Left kidney (tissue), 2 donors: ENCODE results near the gene WDFY4. TPM values are rescaled to one million over a fixed set of nuclear protein-coding genes. Genes with fewer than 3 reads are reported as not detected.

ENCODE experiments used
- DNase-seq: peaks from one replicate; pipeline ENCODE4 v3.0.0-alpha.2; 2013
- polyA plus RNA-seq: library from polyadenylated mRNA; unstranded; fragments of 120-200 nt; gene quantifications from one replicate; pipeline ENCODE4 v1.2.1, GENCODE V29; 2013; ENCODE audit not compliant: insufficient read length

Gene WDFY4
- polyA plus RNA-seq, 1 donor = 2.1 TPM

DNA sequence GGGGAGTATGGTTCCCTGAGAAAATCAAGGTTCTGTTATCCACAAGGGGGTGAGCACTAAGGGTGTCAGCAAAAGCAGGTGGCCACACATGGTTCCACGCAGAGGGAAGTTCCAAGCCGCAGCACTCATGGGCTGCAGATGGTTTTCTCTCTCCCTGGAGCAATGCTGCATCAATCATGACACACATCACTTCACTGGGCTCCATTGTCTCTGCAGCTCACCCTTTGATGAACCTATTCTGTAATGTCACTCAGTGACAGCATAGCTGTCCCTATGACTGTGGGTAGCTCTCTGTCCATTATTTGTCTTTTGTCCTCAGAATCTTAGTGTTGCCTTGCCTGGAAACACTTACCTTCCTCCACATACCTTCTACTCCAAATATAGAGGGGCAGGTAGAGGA, 220.2 kb downstream of the WDFY4 start:
- DNase-seq = no peak

DNA sequence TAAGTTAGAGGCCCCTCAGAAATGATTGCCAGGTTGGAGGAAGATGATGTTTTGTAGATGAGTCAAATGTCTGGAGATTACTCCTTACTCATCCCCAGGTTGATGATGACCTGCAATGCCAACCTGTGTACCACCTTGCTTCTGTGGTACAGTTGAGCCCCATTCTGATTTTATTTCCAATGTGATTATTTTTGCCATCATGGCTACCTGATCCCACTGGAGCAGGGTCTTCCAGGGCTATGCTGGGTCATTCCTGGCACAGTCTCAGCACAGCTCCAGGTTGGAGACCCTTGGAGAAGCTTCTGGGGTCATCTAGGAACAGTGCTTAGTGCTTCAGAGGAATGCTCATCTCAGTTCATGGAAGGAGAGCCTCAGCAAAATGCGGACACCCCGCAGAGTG, 220.6 kb downstream of the WDFY4 start:
- DNase-seq = no peak

DNA sequence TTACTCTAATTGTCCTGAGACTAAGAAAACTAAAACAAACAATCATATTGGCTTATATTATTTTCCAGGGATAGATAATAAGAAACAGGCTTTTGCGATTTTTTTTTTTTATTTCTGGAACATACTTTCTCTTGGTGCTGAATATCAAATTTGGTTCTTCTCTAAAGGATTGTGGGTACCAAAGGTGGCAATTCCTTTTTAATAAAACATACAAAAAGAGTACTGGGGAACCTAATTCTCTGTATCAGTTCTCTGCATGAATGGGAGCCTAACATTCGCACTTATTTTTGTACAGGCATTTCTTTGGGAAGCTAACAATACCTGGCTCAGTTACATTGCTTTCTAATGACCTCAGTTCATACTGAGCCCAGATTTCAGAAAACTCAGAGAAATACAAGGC, 222.2 kb downstream of the WDFY4 start:
- no peak for DNase-seq

DNA sequence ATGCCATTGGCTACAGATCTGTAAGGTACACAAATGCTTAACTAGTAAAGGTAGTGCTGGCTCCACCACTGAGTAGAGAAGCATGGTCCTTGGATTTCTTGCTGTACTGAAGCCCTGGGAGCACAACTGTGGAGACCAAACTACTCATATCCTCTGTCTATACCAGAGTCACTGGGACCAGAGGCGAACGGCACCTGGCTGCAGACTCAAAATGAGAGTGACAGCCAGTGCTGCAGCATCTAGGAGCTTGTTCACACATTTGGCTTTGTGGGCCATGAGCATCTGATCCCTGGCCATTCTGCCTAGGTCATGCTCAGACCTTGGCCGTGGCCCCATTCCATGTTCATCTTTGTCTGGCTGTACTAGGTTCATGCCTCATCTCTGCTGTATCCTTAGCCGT, 223.1 kb downstream of the WDFY4 start:
- DNase-seq = no peak

DNA sequence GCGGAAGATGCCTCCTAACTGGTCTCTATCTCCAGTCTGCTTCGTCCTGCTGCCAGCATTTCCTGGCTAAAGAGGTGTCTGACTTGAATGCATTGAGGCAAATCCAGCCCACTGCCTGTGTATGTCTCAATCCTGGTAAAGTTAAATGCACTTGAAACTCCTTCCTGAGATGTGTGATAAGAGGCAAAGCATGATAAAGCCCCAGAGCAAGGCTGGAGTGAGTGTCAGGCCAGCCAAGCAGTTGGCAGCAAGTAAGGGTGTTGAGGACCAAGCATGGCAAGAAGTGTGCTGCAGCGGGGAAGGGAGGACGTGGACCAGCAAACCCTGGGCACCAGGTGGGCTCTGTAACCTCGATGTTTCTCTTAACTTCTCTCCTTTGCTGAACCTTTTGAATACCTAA, 225.9 kb downstream of the WDFY4 start:
- DNase-seq = no peak

DNA sequence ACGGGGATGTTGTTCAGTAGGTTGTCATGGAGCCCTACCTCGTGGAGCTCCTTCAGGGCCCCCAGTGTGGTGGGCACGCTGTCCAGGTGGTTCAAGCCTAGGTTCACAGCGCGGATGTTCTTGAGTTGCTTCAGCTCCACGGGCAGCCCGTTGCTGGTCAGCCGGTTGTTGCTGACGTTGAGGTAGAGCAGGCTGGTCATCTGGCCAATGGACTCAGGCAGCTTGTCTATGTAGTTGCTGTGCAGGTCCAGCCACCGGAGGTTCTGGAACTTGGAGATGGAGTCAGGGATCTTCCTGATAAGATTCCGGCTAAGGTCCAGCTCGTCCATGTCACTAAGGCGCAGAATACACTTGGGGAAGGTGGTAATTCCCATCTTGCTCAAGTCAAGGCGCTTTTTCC, 229.0 kb downstream of the WDFY4 start:
- no peak for DNase-seq

DNA sequence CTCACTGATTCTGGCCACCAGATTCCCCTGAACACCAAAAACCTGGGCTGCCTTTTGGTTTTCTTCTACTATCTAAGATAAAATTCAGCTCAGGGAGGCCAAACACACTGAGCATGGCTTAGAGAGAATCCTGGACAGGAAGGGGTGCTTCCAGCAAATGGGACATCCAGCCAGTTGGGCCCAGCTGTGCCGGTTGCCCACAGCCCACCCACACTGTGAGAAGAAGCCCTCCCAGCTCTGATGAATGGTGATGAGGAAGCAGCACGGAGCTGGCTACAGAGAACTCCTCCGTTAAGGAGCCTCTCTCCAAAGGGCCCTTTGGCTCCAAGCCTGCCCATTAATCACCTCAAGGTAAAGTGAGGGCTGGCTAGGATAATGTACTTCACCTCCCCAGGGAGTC, 239.1 kb downstream of the WDFY4 start:
- no peak for DNase-seq

DNA sequence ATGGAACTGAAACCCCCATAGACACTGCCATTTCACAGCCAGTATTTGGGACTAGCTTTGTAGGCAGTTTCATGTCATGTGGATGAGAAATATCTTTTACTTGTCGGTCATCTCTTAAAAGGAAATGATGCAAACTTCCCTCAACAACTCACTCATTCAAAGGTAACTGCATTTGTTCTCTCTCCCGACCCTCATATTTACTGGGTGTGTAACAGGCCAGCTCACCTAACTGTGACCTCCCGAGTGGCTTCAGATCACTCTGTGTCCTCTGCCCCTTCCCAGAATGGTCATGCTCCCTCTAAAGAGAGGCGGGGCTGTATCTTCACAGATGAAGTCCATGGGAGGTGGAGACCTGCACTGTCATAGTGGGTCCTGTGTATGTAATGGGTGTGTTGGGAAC, 240.3 kb downstream of the WDFY4 start:
- DNase-seq = no peak

DNA sequence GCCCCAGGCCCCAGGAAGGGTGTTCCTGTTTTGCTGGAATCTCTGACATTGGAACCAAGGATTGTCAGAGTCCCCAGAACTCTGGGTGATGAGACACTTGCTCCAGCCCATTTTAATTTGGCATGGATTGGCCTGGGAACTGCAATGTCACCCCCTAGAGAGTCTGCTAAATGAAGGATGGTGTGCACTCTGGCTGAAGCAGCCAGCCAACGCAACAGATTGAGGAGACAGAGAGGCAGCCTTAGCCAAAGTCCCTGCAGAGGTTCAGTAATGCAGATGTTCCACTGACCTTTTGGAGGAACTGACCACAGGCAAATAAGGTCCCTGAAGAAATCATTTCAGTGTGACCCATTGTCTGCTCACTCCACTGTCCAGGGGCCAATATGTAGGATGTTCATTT, 241.6 kb downstream of the WDFY4 start:
- no peak for DNase-seq

DNA sequence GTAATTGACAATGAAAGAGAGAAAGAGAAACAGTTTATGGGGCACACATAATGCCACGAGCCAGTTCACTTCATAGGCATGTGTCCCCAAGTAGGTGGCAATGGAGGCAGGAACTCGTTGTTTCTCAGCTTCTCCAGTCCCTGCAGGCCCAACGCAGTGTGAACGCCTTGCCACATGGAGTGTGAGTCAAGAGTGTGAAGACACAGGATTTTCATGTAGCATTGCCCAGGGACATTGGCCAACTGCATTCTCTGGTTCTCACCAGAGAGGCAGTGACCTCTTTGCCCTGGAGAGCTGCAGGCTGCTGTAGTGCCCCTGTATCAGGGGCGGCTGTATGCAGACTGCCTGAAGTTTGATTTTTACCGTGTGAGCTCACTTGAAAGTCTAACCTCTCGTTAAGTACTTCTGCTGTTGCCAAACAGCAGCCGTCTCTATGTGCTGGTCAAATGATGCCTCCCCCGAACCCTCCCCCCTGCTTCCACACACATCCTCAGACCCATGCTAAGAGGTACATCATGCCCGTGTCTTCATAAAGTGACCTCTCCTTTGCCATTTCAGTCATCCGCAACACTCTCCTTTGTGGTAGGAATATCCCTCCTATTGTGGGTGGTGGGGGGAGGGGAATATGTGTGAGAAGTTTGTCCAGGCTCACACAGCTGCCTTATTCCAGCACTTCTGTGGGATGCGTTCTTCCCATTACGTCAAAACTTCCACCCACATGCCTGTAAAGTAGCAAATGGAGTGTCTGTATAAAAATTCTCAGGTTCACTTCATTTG, 242.3 kb downstream of the WDFY4 start:
- no peak for DNase-seq

DNA sequence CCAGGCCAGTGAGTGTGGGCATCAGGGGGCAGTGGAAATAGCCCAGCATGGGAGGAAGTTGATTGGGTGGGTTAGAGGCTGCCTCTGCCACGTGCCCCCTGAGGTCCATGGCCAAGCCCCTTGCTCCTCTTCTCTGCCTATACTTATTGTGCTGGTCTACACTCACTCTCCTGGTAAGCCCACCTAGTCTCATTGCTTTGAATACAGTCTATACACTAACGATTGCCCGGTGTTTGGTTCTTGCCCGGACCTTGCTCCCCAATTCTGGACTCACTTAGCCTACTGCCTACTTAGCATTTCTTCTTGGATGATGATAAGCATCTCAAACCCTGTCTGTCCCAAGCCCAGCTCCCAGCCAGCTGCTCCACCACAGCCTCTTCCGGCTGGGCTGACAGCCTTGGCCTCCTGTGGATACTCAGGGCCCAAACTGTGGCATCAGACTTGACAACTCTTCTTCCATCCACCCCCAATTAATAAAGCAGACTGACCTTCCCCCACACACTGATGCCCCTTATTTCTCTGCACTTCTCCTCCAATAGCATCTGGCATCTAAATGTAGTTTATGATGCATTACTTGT, 244.8 kb downstream of the WDFY4 start:
- DNase-seq = no peak

DNA sequence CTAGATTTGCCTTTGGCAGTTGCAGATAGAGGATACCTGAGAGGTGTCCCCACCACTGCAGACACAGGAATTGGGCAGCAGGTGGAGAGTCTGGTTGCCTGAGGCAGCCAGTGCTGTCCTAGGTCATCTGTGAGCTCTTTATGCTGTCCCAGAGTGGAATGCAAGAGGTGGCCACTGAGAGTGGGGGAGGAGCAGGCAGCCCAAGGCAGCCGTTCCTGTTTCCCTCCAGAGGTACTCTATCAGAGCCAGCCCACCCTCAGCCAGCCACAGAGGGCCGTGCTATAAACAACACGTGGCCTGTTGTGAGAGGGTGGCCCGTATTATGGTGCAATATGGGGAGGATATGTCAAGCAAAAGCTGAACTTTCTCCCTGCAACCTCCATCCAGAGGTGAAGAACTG, 246.5 kb downstream of the WDFY4 start:
- no peak for DNase-seq

DNA sequence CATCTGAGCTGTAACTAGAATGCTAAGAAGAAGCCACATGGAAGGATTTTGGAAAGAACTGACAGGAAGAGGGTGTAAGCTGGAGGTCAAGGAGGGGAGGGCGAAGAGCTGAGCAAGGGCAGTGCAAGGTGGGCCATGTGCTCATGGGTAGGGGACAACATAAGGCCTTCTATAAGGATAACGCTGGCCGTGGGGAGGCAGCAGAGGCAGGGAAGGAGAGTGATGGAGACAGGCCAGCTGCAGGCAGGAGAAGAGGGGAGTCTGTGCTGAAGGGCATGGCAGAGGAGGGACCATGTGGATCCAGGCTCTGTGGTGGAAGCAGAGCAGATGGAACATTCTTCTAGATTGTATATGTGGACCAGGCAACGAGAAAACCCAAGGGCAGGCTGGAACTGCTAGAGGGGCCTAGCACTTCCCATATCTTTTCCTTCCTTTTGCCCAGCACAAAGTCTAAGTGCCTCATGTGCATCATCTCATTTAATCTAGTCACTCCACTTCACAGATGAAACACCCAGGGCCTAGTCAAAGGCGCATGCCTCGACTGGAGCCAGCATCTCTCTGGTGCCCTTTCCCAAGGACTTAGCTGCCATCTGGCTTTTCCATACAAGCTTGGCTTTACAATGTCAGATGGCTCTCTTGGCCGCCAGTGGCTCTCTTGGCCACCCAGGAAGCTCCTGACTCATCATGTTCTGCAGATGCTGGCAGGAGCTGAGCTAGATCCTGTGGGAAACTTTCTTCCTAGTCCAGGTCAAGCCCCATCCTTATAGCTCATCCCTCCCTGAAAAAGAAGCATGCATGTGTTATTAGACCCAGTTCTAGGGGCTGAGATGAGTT, 248.4 kb downstream of the WDFY4 start:
- DNase-seq = no peak

DNA sequence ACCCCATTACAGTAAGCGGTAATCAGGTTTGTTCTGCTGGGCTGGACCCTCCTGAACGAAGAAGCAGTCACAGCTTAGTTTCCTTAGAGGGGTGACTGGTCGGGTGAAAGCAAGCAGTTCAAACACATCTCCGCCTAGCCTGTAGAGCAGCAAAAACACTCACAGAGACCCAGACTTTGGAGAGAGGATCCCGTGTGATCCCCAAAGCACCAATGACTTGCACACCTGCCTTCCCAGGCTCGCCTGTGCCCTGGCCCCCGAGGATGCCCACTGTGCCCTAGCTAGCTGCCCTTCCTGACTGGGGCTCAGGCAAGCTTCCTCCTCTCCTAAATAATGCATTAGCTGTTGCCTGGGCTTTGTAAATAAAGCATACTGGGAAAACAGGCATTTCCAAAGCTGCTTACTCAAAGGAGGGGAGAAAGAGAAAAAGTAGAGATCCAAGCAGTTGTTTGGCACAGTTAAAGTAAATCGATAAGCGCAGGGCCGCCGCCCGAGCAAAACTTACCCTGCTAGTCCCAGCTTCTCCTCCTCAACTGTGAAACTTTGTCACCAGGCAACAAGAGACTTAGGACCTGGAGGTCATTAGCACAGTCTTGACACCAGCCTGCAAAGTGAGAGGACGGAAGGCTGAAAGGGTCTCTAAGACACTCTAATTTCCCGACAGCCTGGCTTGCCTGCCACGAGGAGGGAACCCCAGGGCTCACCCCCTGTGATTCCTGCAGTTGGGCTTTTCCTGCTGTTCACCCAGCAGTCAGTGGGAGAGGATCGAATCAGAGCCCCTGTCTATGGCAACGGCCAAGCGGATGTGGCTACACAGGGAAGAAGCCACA, 250.2 kb downstream of the WDFY4 start:
- DNase-seq = peak; percentile 24

DNA sequence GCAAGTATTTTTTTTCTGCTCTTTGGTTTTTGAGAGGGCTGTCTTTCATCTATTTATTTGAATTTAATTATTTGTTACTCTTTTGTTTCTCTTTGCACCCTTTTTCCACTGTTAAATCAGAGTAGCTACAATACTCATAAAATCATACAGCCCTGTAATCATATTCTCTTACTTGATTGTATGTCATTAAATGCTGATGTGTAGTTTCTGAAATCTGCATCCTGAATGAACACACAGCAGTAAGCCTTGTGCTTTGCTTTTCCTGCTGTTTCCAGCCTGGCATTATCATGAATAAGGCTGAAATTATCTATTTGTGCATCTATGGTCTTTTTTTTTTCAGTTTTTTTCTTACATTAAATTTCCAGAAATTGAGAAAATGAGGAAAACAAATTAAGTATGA, 250.9 kb downstream of the WDFY4 start:
- no peak for DNase-seq

DNA sequence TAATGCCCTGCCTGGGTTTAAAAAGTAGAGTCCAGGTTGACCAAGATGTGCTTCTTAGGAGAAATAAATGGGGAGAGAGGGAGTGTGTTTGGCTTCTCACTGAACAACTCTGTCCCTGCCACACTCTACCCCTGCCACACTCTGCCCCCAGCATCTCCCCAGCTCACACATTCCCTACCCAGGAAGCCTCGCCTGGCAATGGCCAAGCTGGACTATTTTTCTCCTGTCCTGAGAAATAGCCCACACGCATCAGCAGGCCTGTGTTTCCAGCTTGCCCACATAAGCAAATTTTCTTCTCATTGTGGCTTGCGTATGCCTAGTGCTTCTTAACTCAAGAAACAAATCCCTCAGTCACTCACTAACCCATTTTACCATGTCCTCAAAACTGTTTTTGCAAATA, 253.1 kb downstream of the WDFY4 start:
- DNase-seq = no peak

DNA sequence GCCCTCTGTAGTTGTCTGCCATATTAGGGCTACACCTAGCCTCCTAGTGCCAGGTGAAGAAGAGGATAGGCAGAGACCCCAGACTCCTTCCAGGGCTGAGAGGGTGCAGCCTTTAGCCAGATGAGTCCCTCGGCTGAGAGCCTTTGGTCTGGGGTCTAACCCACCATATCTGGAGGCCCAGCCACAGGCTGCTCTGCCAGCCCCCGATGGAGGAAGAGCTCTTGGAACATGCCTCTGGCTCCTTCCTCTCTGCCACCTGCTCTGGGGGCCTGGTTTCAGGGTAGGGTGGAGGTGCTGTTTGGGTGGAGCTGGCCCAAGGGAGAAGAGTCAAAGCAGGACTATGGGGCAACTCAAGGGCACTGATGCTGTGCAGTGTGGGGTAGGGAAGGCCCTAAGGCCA, 253.6 kb downstream of the WDFY4 start:
- DNase-seq = no peak

DNA sequence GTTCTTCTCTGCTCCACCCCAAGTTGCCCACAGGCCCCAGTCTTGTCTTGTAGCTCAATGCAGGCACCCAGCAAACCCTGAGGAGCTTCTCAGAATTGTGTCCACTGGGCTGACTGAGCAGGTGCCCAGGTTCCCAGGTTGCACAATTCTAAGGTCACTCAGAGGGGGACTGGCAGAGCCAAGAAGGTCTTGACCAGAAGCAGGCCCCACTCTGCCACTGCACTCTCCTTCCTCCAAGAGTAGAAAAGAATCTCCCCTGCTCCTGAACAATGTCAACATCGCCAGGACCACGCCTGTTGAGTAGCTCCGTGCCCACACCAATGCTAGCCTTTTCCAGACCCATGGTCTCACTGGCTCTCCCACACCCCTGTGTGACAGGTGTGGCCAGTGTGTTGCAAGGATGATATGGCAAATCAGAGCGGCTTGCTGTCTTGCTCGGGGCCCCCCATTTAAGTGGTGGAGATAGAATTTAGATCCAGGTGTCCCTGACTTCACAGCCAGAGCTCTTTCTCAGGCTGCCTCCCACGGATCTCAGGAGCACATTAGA, 254.4 kb downstream of the WDFY4 start:
- DNase-seq = no peak

DNA sequence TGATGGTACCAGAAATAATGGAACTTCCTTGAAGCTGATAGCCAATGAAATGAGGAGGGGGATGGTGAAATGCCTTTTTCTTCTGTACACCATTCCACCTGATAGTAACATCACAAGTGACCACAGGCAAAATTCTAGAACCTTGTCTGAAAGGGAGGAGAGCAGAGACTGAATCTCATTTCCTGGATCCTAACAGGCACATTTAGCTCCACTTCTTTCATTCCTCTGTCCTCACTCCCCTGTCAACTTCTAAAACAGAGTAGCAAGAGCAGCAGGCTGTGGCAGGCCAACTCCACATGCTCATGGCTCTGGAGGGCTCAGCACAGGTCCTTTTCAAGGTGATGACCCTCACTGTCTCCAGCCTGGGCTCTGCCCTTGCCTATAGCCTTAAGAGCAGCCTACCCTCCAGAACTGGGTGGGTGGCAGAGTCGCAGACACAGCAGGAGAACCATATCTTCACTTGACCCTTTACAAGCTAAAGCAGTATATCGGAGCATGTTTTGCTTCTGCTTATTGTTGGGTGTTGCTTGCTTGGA, 255.2 kb downstream of the WDFY4 start, which contains the start of gene LRRC18:
Gene LRRC18 (minus strand): TSS at position 51 of the 536 bp plus-strand sequence. CDS start 25,685 bp downstream, outside the sequence.
- DNase-seq = no peak

DNA sequence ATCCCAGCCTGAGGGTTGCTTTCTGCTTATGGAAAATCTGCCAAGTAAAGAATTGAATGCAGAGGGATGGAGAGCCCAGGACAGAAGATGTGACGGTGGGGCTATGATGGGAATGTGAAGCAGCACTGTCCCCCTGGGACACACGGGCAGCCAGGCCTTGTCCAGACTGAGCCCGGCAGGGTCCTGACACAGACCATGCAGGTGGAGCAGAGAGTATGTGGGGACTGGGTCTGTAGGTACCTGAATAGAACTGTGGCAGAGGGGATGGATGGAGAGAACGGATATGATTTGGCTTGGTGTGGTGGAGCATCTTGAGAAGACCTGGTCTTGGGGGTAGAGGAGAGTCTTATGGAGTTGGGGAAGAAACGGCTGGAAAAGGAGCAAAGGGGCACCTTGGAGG, 255.7 kb downstream of the WDFY4 start:
- DNase-seq = no peak

DNA sequence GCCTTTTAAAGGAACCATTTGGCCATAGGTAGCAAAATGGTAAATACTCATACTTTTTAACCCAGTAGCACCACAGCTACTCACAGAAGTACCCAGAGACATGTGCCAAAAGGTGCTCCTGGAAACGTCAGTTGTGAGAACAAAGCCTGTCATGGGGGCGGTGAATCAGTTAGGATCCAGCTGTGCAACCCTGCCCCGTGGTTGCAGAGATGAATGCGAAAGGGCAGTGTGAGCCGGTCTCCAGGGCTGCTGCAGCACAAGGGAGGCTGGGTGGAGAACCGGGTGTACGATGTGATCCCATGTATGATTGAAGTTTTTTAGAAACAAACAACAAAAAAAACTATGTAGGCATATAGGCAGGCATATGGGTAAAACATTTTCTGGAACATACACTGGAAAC, 256.3 kb downstream of the WDFY4 start:
- no peak for DNase-seq
